ENCODE measurements around the gene DPYSL4.
A peak's percentile ranks its signal among the peaks of the same experiment; 100 is the strongest.

Gene DPYSL4

DNA sequence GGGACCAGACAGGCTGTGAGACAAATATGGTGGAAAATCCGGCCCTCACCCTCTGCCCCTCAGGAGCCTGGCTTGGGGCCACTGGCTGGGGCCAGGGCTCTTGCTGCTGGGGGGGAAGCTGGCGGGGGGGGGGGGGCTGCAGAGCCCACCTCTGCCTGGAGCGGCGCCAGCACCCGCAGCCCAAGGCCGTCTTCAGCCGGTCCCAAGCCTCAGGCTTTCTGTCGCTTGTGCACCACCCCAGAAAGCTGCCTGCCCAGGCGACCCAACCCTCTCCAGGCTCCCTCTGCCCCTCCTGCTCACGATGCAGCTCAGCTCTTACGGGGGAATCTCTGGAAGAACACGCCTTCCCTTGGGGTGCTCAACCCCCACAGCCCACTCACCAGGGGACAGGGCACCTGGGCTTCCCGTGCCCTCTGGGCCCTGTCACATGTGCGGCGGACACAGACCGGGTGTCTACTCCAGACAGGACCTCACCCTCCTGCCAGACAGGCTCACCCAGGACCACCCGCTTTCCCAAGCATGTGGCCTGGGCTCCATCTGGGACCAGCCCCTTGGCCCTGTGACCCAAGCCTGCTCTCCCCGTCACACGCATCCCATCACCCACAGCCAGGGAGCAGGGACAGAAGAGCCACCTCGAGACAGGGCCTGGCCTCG lies 43.9 kb downstream of the DPYSL4 start:
- DNase-seq, result no peak

DNA sequence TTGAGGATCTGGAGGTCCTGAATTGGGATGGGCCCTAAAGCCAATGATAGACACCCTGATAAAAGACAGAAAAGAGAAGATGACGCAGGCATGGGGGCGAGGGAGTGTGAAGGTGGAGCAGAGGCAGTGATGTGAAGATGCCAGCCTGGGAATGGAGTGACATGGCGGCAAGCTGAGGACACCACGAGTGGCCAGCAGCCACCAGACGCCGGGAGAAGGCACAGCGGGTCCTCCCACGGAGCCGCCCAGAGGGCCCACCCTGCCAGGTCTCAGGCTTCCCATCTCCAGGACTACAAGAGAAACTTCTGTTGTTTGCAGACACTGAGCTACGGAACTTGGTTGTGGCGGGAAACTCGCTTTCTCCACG lies 44.9 kb downstream of the DPYSL4 start:
- no peak for DNase-seq

DNA sequence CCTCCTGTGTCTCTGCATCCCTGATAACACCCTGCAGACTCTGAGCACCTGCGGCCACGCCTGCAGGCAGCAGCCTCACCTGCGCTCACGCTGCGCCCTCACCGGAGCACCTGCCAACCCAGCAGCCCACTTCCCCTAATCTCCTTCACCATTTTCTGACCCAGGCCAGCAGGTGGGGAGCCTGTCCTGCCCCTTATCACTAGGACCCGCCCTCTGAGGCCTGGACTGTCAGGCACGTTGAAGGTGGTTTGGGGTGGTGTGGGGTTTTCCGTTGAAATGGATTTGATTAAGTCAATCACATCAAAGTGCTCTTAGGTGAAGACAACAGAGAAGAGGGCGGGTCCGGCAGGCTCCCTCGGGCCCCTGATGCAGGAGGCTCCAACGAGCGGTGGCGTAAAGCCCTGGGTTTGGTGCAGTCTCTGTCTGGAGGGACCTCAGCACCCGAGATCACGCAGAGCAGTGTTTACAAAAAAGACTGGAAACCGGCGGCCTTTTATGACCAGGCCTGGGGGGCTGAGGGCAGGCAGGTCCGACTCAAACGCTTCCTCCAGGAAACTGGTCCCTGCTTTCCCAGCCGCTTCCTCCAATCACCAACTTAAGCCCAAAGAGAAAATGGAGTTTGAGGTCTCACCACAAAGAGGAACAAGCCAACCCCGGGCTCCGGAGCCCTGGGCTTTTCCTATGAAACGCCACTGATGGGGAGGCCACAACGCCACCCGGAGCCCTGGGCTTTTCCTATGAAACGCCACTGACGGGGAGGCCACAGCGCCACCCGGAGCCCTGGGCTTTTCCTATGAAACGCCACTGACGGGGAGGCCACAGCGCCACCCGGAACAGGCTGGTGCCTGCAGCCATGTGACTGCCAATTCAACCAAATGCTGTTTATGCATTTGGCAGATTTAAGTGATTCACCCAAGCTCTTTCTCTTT lies 45.5 kb downstream of the DPYSL4 start:
- peak; percentile 51 for DNase-seq

DNA sequence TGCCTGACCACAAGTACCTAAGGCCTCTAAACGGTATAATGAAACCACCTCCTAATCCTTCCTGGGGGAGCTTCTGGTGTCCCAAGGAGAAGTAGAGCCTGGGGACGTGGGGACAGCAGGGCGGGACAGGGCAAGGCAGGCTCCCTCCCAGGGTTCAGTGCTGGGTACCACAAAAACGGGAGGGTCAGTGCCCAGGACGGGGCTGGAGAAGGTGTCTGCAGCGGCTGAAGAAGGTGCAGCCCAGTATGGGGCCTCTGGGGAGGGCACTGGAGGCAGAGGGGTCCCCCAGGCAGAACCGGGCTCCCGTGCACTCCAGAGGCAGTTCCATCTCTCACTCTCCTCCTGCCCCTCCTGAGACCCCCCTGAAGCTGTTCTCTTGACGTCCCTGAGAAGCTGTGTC lies 46.2 kb downstream of the DPYSL4 start:
- DNase-seq, result no peak

DNA sequence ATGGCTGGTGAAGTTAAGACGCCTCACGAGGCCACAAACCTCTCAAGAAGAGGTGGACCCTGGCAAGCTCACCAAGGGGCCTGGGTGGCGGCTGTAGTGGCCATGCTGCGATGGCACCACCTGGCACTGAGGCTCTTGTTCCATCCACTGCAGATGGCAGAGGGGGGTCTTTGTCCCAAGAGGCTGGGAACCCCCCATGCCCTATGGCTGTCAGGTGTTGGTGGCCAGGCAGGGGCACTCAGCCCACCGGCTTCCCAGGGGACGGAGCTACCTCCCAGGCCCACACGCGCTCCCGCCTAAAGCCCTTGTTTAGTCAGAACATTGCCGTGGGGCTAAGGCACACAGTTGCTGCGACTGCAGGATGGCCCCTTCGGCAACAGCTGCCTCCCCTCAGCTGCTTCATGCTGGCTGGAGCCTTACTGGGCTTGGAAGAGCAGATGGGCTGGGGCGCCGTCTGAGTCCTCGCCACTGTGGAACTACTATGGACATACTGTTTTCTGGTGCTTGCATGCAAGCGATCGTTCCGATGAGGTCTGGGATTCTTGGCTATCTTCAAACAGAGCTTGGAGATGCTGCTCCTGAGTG lies 46.8 kb downstream of the DPYSL4 start:
- no peak for DNase-seq

DNA sequence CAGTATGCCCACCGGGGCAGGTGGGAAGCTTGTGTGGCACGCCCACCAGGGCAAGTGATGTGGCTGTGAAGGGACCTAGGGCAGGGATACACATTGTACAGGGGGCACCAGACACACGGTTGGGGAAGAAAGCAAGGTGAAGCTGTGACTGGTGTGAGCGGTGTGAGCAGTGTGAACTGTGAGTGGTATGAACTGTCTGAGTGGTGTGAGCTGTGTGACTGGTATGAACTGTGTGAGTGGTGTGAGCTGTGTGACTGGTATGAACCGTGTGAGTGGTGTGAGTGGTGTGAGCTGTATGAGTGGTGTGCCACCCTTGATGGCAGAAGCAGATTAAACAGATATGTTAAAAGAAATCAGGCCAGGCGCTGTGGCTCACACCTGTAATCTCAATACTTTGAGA lies 48.1 kb downstream of the DPYSL4 start:
- no peak for DNase-seq

DNA sequence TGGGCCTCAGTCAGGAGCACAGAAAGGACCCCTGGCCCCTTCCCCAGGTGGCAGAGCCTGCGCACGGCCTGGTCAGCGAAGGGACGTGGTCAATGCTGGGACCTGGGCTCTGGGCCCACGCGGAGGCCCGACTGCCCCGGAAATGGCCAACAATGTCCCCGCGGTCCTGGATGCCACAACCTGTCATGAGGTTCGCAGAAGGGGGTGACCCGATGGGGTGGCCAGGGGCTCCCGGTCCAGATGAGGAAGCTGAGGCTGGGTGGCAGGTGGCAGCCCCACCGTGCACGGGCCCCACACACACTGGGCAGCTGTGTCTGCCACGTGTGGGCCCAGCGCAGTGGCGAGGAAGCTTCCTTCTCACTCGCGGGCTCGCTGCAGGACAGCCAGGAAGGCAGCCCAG lies 49.4 kb downstream of the DPYSL4 start:
- no peak for DNase-seq

DNA sequence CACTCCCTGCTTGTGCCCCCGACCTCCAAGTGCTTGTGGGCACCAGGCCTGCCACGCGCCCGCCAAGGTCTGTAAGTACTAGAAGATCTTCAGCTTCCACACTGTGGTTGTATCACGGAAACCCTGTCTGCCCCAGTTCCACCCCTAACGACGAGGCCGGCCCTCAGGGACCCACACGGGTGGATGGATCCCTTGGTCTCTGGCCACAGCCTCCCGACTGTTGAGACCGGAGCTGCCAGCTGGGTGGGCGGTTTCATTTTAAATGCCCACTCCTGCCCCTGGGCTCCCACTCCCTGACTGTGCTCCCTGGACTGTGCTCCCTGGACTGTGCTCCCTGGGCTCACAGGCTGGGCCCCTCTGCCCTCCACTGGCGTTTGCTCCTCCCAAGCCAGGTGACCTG lies 50.1 kb downstream of the DPYSL4 start:
- no peak for DNase-seq

DNA sequence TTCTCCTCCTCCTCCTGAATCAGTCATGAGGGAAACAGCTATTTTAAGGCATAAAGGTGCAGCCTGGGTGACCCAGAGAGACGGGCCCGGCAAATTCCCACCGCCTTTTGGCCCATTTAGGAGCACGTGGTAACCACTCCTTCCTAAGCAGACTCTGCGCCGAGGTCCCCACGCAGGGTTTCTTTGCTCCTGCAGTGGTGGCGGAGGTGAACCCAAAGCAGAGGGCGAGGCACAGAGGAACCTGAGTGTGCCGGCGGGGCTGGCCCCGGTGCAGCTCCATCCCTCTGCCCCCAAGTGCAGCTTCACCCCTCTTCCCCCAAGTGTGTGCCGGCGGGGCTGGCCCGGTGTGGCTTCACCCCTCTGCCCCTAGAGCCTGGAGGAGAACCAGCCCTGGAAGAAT lies 50.6 kb downstream of the DPYSL4 start:
- DNase-seq, result no peak

DNA sequence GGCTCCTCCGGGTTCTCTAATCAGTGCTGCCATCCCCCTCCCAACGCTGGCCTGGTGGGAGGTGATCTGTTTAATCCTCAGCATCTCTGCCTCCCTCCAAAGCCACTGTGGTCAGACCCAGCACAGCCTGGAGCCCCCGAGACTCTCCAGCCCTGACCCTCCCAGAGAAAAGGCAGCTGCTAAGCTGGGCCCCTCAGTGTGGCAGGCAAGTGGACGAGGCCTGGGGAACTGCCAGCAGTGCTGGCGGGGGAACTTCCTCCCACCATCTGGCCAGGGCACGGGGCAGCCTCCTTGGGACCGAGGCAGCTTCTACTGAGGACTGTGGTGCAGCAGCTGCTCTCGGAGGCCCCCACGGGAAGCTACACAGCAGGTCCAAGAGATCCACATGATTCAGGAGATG lies 51.1 kb downstream of the DPYSL4 start:
- DNase-seq, result no peak

DNA sequence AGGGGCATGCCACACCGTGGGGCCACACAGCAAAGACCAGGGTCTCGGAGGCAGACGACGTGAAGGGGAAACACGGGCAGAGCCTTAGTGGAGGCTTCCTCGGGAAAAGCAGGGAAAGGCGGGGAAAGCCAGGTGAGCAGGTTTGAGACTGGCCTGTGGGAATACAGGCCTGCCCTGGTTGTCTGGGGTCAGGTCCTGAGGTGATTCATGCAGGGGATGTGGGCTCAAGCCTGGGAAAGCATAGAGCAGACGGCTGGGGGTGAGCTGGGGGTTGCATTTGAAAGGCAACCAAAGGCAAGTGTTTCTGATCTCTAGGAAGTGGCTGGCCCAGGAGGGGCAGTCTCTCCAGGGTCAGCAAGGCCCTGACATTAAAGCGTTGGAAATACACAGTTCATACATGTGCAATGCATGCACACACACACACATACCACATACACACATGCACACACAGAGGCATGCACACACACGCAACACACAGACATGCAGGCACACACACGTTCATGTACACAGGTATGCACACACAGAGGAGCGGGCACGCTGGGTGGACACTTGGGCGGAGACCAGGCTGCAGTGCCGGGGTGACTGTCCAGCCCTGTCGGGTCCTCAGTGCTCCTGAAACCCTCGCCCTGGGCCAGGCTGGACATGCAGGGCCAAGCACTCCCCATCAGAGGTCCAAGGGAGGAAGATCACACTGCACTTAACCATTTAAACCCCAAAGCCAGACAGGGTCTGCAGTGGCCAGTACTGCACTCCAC lies 51.8 kb downstream of the DPYSL4 start:
- no peak for DNase-seq

DNA sequence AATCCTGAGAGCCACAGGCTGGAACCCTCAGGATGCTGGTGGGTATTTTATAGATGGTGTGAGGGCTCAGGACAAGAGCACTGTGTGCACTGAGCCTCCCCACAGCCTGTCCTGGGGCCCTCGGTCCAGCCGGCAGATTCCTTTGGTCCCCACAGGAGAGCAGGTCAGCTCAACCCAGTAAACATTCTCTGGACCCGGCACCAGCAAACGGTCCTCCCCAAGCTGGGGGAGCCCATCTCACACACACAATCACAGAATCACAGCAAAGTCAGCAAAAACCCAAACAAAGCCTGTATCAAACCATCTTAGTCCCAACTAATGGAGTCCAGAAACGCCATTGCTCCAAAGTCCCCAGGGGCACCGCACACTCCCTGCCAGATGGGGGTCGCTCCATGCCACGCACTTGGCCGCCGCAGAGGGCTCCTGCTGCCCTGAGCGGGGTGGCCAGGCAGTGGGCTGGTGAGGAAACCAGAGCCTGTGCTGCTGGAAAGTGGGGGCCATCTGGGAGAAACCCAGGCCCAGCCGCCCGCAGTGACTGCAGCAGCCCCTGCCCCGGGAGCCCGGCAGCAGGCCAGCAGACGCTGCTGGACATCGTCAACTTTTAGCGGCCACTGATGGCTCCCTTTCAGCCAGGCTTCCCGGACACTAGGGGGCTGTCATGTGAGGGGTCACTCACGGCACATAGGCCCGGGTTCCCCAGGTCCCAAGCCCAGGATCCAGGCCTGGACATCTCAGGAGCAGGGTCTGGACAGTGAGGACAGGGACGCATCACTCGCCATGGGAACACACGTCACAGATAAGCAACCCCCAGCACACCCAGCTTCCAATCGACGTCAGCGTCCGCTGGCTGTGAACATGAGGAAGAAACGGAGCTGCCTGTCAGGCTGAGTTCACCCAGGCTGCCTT lies 52.6 kb downstream of the DPYSL4 start:
- DNase-seq, result no peak

DNA sequence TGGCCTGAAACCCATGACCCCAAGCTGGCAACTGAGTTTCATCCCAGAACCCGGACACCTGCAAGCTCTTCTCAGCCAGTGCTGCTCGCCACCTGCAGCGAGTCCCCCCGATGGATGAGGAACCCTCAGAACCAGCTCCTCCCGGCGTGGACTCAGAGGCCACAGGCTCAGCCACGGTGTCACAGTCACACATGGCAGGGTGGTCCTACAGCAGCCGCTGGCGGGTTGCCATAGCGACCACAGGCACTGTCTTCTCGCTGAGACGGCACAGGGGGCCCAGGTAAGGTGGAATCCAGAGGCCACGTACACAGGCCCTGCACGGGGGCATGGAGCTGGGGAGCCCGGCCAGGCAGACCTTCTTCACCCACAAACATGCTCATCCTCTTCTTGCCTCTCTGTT lies 53.4 kb downstream of the DPYSL4 start:
- DNase-seq, result no peak

DNA sequence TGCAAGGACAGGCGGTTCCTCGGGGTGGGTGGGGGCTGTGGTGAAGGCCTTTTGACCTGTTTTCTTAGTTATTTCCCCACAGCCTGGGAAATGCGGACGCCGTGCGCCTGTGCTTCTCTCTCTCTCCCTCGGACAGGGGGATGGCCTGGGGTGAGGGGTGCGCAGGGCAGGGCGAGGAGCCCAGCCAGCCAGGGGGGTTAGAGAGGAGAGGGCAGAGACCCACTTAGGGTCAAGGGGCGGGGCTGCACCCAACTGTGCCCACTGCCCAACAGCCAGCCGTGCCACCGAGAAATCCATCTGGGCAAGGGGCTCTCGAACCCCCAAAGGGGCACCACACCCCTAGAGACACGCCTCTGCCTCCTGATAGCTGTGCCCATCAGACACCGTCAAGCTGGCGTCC lies 53.8 kb downstream of the DPYSL4 start:
- no peak for DNase-seq

DNA sequence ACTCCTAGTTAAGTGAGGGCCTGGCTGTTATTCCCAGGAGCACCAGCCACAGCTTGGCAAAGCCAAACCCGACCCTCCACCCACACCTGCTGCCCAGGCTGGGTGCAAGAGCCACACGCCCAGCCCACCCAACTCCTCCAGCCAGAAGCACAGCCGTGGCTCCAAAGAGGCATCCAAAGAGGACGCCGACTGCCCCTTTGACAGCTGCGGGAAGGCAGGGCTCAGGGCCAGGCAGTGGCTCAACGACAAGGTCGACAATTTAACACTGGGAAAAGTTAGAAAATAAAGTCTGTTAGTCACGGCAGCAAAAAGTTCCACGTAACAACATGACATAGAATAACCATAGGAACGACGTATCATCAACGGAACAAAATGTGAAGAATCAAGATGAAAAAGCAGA lies 54.3 kb downstream of the DPYSL4 start:
- DNase-seq, result no peak

DNA sequence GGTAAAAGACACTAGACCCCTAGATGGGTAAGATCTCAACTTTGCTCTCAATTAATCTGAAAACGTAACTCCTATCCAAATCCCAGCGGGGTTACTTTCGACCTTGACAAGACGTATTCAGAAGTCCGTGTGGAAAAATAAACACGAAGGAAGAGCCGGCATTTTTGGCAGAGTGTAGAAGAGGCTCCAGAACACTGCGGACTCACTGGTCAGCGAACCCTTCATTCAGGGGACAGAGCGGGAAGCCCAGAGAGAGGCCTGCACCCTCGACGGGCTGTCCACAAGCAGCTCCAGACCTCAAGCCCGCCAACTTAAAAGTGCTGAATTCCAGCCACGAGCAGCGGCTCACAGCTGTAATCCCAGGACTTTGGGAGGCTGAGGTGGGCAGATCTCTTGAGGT lies 54.7 kb downstream of the DPYSL4 start:
- no peak for DNase-seq

DNA sequence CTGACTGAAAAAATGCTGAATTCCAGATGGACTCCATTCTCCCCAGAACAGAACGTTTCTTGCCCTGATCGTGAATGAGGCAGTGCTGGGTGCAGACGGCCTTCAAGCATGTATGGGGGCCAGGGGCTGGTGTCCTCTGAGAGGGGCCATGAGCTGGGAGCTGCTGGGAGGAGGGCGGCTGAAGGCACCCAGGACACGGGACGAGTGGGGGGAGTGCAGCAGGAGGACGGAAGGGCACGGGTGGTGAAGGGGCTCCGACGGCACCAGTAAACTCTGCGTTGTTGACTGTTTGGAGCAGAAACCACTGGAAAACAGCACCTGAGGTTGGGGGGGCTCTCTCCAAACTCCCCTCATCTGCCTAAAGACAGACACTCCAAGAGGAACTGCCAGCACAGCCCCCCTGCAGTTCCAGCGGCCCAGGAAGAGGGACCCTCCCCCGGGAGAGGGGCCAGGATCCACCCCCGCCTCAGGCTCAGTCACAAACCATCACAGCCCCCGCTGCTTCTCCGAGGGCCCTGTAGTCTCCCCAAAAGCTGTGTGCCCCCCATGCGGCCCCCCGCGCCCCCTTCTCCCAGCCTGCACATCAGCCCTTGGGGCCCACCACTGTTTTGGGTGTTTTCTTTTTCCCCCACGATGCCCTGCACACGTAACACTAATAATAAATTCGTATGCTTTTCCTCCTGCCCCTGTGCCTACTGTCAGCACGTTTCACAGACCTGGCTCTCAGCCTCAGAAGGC lies 55.5 kb downstream of the DPYSL4 start:
- no peak for DNase-seq

DNA sequence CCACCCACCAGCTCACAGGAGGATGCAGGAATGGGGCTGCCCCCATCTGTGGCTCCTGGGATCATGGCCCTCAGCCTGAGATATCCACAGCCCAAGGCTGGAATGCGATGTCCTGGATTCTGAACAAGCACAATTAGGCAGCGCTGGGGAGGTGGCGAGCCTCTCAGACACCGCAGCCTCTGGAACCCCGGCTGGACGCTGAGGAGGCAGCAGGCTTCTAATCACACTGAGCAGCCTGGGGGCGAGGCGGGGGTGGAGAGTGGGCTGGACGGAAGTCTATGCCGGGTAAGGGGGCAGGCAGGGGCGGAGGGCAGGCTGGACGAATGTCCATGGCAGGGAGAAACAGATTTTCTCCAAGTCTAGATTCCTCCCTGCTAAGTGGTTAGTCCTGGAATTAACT lies 56.4 kb downstream of the DPYSL4 start:
- DNase-seq, result no peak

DNA sequence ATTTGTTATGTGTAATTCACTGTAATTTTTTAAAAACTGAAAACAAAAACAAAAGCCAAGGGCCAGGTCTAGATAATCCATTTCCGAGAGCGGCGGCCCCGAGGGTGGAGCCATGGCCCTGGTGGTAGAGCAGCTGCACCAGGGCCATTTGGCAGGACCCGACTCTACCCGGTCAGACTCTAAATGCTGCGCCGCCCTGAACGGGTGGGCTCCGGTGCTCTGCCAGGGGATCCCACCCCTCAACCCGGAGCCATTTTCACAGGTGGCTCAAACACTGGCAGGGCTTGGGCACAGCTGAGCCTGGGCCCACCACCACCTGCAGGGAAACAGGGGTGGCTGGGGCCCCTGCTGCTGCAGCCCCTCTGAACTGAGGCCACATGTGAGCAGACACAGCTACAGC lies 56.9 kb downstream of the DPYSL4 start:
- no peak for DNase-seq

DNA sequence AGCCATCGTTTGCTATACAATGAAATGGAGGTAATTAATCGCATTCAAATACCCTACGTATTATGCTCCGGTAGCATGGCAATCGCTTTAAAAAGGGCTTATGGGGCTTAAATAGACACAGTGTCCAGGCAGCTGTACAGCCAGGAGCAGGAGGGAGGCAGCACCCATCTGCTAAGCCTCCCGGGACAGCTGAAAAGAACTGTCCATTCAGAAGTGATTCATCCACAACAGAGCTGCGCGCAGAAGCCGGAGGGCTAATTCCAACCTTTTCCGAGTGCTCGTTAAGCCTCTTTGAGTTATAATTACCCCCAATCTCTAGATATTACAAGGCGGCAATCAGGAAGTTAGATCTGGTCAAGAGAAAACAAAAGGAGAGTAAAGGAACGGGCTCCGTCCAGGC lies 58.3 kb downstream of the DPYSL4 start:
- no peak for DNase-seq

DNA sequence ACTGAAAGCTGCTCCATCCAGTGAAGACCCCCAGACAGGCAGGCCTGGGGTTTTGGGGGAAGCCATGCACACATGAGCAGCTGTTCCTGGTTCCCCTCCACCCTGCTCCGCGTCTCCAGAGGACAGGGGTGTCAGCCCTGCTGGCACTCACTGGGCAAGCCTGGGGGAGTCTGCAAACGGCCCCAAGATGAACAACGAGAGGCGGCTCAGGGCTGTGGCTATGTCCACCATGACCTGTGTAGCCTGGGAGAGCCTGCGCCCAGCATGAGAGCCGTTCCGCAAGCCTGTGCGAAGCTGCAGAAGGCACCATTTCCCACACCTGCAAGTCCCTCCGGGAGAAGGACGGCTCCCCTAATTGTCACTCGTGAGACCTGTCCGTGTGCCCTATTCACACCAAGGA lies 59.5 kb downstream of the DPYSL4 start:
- DNase-seq, result no peak

DNA sequence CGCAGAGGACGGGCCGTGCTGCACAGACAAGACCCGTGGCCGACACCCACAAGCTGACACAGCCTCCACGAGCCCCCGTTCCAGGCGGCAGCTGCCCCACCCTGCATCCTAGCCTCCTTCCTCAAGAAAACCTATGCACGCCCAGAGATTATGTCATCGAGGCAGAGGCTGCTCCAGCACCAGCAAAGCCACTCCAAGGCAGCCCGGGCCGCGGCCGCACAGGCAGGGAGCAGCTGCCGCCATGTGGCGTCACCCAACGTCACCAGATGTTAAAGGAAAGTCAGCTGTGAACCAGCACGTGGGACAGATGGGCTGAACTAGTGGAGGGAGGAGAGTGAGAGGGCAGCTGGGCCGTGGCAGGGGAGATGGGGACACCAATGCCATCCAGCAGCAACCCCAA lies 61.2 kb downstream of the DPYSL4 start:
- no peak for DNase-seq
